ENCODE measurements around the gene MLN.

MLN gene

GRCh38 chr6:33791620-33792019 lies 12.2 kb downstream of the MLN start:
- no peak overlapping the region for H3K27ac Mint-ChIP-seq
- no peak overlapping the region for H3K4me3 Mint-ChIP-seq
- peaks cover 26% of the 10 kb centered on the region for H3K4me1 Mint-ChIP-seq
- peaks cover 11% of the 10 kb centered on the region for H3K36me3 Mint-ChIP-seq
- no peak for ATAC-seq
- no peak for DNase-seq (ENCODE audit: low spot score in 2 of 2)
- no peaks in the 10 kb centered on the region for H3K9me3 Mint-ChIP-seq

GRCh38 chr6:33790910-33791309 lies 12.9 kb downstream of the MLN start:
- DNase-seq (ENCODE audit: low spot score in 2 of 2), result no peak
- no peak for ATAC-seq
- Mint-ChIP-seq H3K27ac (peak overlapping the region; percentile 88), H3K4me3 (no peak overlapping the region), H3K36me3 (peaks cover 18% of the 10 kb centered on the region), H3K4me1 (peaks cover 33% of the 10 kb centered on the region), H3K9me3 (no peaks in the 10 kb centered on the region)

- Mint-ChIP-seq H3K36me3 (peaks cover 23% of the 10 kb centered on the region), H3K27ac (peak overlapping the region; percentile 88), H3K4me1 (peaks cover 38% of the 10 kb centered on the region), H3K9me3 (no peaks in the 10 kb centered on the region), H3K4me3 (peak overlapping the region; percentile 12)
- DNase-seq (ENCODE audit: low spot score in 2 of 2) (no peak), ATAC-seq (no peak)
These were observed 13.4 kb downstream of the MLN start for GRCh38 chr6:33790379-33790778.

GRCh38 chr6:33789550-33789895 lies 14.3 kb downstream of the MLN start:
- Mint-ChIP-seq H3K4me3 (peak overlapping the region; percentile 66), H3K27ac (peak overlapping the region; percentile 88), H3K9me3 (no peaks in the 10 kb centered on the region), H3K36me3 (peaks cover 32% of the 10 kb centered on the region), H3K4me1 (peaks cover 47% of the 10 kb centered on the region)
- ATAC-seq (no peak), DNase-seq (ENCODE audit: low spot score in 2 of 2) (no peak)

- Mint-ChIP-seq H3K9me3 (no peaks in the 10 kb centered on the region), H3K4me1 (peaks cover 50% of the 10 kb centered on the region), H3K4me3 (peak within 1 kb of the TSS; percentile 91), H3K36me3 (peaks cover 38% of the 10 kb centered on the region), H3K27ac (peak within 1 kb of the TSS; percentile 98)
- DNase-seq (ENCODE audit: low spot score in 2 of 2), result peak; percentile 88 to 98
- peak; percentile 90 for ATAC-seq
These were observed 14.9 kb downstream of the MLN start, which contains the start of gene LEMD2 for GRCh38 chr6:33788694-33789549. TSS of gene LEMD2 (minus strand) at chr6:33789130. CDS start at chr6:33789116, 14 bp downstream.

GRCh38 chr6:33787954-33788693 lies 15.7 kb downstream of the MLN start:
- H3K4me3 Mint-ChIP-seq, result peak overlapping the region; percentile 91
- H3K36me3 Mint-ChIP-seq, result peaks cover 46% of the 10 kb centered on the region
- H3K9me3 Mint-ChIP-seq, result no peaks in the 10 kb centered on the region
- DNase-seq (ENCODE audit: low spot score in 2 of 2), result peak; percentile 44 to 86
- H3K27ac Mint-ChIP-seq, result peak overlapping the region; percentile 98
- peak; percentile 69 for ATAC-seq
- H3K4me1 Mint-ChIP-seq, result peaks cover 54% of the 10 kb centered on the region

- ATAC-seq, result peak; percentile 1
- H3K36me3 Mint-ChIP-seq, result peaks cover 53% of the 10 kb centered on the region
- peaks cover 57% of the 10 kb centered on the region for H3K4me1 Mint-ChIP-seq
- H3K9me3 Mint-ChIP-seq, result no peaks in the 10 kb centered on the region
- DNase-seq (ENCODE audit: low spot score in 2 of 2), result no peak
- peak overlapping the region; percentile 91 for H3K4me3 Mint-ChIP-seq
- H3K27ac Mint-ChIP-seq, result peak overlapping the region; percentile 98
These were observed 16.4 kb downstream of the MLN start for GRCh38 chr6:33787346-33787953.

GRCh38 chr6:33786736-33787135 lies 17.1 kb downstream of the MLN start:
- Mint-ChIP-seq H3K36me3 (peaks cover 60% of the 10 kb centered on the region), H3K9me3 (no peaks in the 10 kb centered on the region), H3K4me3 (peak overlapping the region; percentile 91), H3K27ac (peak overlapping the region; percentile 41), H3K4me1 (peaks cover 63% of the 10 kb centered on the region)
- ATAC-seq (no peak), DNase-seq (ENCODE audit: low spot score in 2 of 2) (no peak)

- H3K9me3 Mint-ChIP-seq, result no peaks in the 10 kb centered on the region
- DNase-seq (ENCODE audit: low spot score in 2 of 2) (no peak), ATAC-seq (no peak)
- peaks cover 69% of the 10 kb centered on the region for H3K36me3 Mint-ChIP-seq
- H3K4me1 Mint-ChIP-seq, result peaks cover 63% of the 10 kb centered on the region
- peak overlapping the region; percentile 13 for H3K4me3 Mint-ChIP-seq
- H3K27ac Mint-ChIP-seq, result peak overlapping the region; percentile 56
These were observed 18.0 kb downstream of the MLN start for GRCh38 chr6:33785778-33786177.

GRCh38 chr6:33784787-33785186 lies 19.0 kb downstream of the MLN start:
- no peak for ATAC-seq
- Mint-ChIP-seq H3K9me3 (no peaks in the 10 kb centered on the region), H3K4me3 (no peak overlapping the region), H3K4me1 (peaks cover 62% of the 10 kb centered on the region), H3K36me3 (peaks cover 79% of the 10 kb centered on the region), H3K27ac (peak overlapping the region; percentile 56)
- DNase-seq (ENCODE audit: low spot score in 2 of 2), result no peak

GRCh38 chr6:33783781-33784520 lies 19.9 kb downstream of the MLN start:
- peaks cover 88% of the 10 kb centered on the region for H3K36me3 Mint-ChIP-seq
- no peaks in the 10 kb centered on the region for H3K9me3 Mint-ChIP-seq
- H3K4me3 Mint-ChIP-seq, result no peak overlapping the region
- DNase-seq (ENCODE audit: low spot score in 2 of 2), result no peak
- H3K4me1 Mint-ChIP-seq, result peaks cover 54% of the 10 kb centered on the region
- H3K27ac Mint-ChIP-seq, result peak overlapping the region; percentile 56
- ATAC-seq, result no peak

- H3K36me3 Mint-ChIP-seq, result peaks cover 94% of the 10 kb centered on the region
- no peak for ATAC-seq
- no peak overlapping the region for H3K4me3 Mint-ChIP-seq
- peaks cover 47% of the 10 kb centered on the region for H3K4me1 Mint-ChIP-seq
- peak overlapping the region; percentile 77 for H3K27ac Mint-ChIP-seq
- no peak for DNase-seq (ENCODE audit: low spot score in 2 of 2)
- H3K9me3 Mint-ChIP-seq, result no peaks in the 10 kb centered on the region
These were observed 21.2 kb downstream of the MLN start for GRCh38 chr6:33782561-33782960.

- H3K27ac Mint-ChIP-seq, result no peak overlapping the region
- no peak for DNase-seq (ENCODE audit: low spot score in 2 of 2)
- no peaks in the 10 kb centered on the region for H3K9me3 Mint-ChIP-seq
- H3K4me3 Mint-ChIP-seq, result no peak overlapping the region
- H3K4me1 Mint-ChIP-seq, result peaks cover 35% of the 10 kb centered on the region
- ATAC-seq, result no peak
- peaks cover 100% of the 10 kb centered on the region for H3K36me3 Mint-ChIP-seq
These were observed 22.4 kb downstream of the MLN start for GRCh38 chr6:33781131-33781975.

GRCh38 chr6:33779895-33780294 lies 23.9 kb downstream of the MLN start:
- ATAC-seq (no peak), DNase-seq (ENCODE audit: low spot score in 2 of 2) (no peak)
- peaks cover 20% of the 10 kb centered on the region for H3K4me1 Mint-ChIP-seq
- peaks cover 100% of the 10 kb centered on the region for H3K36me3 Mint-ChIP-seq
- no peak overlapping the region for H3K4me3 Mint-ChIP-seq
- H3K9me3 Mint-ChIP-seq, result no peaks in the 10 kb centered on the region
- H3K27ac Mint-ChIP-seq, result no peak overlapping the region

Data from stimulated activated effector memory CD8-positive, alpha-beta T cell treated with anti-CD3 and anti-CD28 coated beads, Interleukin-12 subunit alpha, Interleukin-12 subunit beta, amount 100 ng/mL, for 72 hours (primary cell).